ENCODE data around the gene SGO2. TPM values are rescaled to one million over a fixed set of nuclear protein-coding genes. Genes with fewer than 3 reads are reported as not detected.

Gene SGO2
- total RNA-seq, 6 experiments from 2014 or later = 10.6 to 22.3 (median 20.5) TPM

GRCh38 chr2:200490001-200490400 lies 36.0 kb upstream of the SGO2 start:
- DNase-seq = no peak
- Mint-ChIP-seq H3K36me3 (ENCODE audit: low read depth) (peaks cover 28% of the 10 kb centered on the region), H3K27ac (no peak overlapping the region), H3K27me3 (ENCODE audit: insufficient read depth) (no peaks in the 10 kb centered on the region; the same call in 1 of the 2 replicates), H3K4me3 (no peak overlapping the region), H3K9me3 (no peaks in the 10 kb centered on the region), H3K4me1 (ENCODE audit: low read depth) (peaks cover 14% of the 10 kb centered on the region)
- TF ChIP-seq, protein P1, sequence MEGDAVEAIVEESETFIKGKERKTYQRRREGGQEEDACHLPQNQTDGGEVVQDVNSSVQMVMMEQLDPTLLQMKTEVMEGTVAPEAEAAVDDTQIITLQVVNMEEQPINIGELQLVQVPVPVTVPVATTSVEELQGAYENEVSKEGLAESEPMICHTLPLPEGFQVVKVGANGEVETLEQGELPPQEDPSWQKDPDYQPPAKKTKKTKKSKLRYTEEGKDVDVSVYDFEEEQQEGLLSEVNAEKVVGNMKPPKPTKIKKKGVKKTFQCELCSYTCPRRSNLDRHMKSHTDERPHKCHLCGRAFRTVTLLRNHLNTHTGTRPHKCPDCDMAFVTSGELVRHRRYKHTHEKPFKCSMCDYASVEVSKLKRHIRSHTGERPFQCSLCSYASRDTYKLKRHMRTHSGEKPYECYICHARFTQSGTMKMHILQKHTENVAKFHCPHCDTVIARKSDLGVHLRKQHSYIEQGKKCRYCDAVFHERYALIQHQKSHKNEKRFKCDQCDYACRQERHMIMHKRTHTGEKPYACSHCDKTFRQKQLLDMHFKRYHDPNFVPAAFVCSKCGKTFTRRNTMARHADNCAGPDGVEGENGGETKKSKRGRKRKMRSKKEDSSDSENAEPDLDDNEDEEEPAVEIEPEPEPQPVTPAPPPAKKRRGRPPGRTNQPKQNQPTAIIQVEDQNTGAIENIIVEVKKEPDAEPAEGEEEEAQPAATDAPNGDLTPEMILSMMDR (IDR thresholded peaks at IDR 0.05) = no peak

DNA sequence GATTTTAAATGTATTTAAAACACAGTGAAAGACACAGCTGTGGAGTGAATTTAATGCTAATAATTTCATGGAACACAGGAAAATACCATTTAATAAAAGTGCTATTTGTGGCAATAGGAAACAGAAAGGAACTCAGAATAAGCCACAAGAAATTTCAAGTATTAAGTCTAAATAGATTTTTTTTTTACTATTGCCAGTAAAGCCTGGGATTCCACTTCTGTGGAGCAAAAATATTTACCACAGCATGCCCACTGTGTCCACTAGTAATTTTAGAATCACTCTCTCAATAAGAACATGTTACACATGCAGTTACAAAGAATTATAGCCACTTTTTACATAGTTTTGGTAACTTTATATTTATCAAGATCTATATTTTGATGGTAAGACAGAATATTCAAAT lies 33.4 kb upstream of the SGO2 start:
- H3K9me3 Mint-ChIP-seq = no peaks in the 10 kb centered on the region
- TF ChIP-seq, protein P1 (IDR thresholded peaks at IDR 0.05) = no peak
- no peak overlapping the region for H3K4me3 Mint-ChIP-seq
- H3K27ac Mint-ChIP-seq = no peak overlapping the region
- peaks cover 33% of the 10 kb centered on the region for H3K36me3 Mint-ChIP-seq (ENCODE audit: low read depth)
- H3K27me3 Mint-ChIP-seq (ENCODE audit: insufficient read depth) = no peaks in the 10 kb centered on the region; the same call in 1 of the 2 replicates
- H3K4me1 Mint-ChIP-seq (ENCODE audit: low read depth) = no peaks in the 10 kb centered on the region
- DNase-seq = no peak

- peaks cover 40% of the 10 kb centered on the region for H3K36me3 Mint-ChIP-seq (ENCODE audit: low read depth)
- H3K27me3 Mint-ChIP-seq (ENCODE audit: insufficient read depth) = no peaks in the 10 kb centered on the region; the same call in 1 of the 2 replicates
These were observed 32.0 kb upstream of the SGO2 start for GRCh38 chr2:200494048-200494447.

GRCh38 chr2:200496696-200497095 lies 29.3 kb upstream of the SGO2 start:
- H3K27me3 Mint-ChIP-seq (ENCODE audit: insufficient read depth) = no peaks in the 10 kb centered on the region; the same call in 1 of the 2 replicates

More at GRCh38 chr2:200494048-200494447, 32.0 kb upstream of the SGO2 start:
- no peak overlapping the region for H3K4me3 Mint-ChIP-seq
- DNase-seq = no peak
- TF ChIP-seq, protein P1 (IDR thresholded peaks at IDR 0.05) = no peak
- 0 out of 2 replicates have a peak, but pooled peaks cover 5% of the 10 kb centered on the region for H3K4me1 Mint-ChIP-seq (ENCODE audit: low read depth)
- no peak overlapping the region for H3K27ac Mint-ChIP-seq
- no peaks in the 10 kb centered on the region for H3K9me3 Mint-ChIP-seq

DNA sequence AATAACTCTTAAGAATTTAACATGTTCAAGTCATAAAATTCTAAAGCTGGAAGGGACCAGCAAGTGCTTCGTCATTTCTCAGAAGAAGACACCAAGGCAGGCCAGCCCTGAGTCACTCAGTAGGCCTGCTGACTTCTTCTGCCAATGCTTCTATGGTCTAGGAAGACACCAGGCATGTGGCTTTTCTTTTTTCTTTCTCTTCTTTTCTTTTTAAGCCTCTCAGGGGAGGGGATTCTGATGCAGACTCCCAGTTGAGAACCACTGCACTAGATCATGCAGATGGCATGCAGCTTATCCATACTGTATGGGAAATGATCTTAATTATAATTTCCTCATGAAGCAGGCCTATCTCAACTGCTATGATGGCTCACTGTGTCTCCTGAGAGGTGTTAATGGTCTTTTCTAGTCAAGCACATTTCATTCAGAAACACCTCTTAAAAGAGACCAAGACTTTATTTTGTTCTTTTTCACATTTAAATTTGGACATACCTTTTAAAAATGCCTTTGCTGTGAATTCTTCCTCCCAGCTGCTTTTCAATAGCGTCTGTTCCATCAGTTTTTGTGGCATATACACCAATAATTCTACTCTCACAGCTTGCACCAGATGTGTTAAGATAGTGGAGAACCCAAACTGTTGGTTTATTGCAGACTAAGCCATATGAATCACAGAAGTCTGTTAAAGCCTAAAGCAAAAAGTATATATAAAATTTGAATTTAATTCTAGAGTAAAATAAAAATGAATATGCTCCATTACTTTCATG lies 27.4 kb upstream of the SGO2 start:
- Mint-ChIP-seq H3K4me1 (ENCODE audit: low read depth) (0 out of 2 replicates have a peak, but pooled peaks cover 5% of the 10 kb centered on the region), H3K4me3 (no peak overlapping the region), H3K36me3 (ENCODE audit: low read depth) (peaks cover 26% of the 10 kb centered on the region), H3K27ac (no peak overlapping the region), H3K27me3 (ENCODE audit: insufficient read depth) (no peaks in the 10 kb centered on the region; the same call in 1 of the 2 replicates), H3K9me3 (no peaks in the 10 kb centered on the region)
- TF ChIP-seq, protein P1 (IDR thresholded peaks at IDR 0.05) = no peak
- DNase-seq = no peak

More at GRCh38 chr2:200496696-200497095, 29.3 kb upstream of the SGO2 start:
- Mint-ChIP-seq H3K36me3 (ENCODE audit: low read depth) (peaks cover 25% of the 10 kb centered on the region), H3K27ac (no peak overlapping the region), H3K4me3 (no peak overlapping the region), H3K4me1 (ENCODE audit: low read depth) (0 out of 2 replicates have a peak, but pooled peaks cover 5% of the 10 kb centered on the region), H3K9me3 (no peaks in the 10 kb centered on the region)
- no peak for DNase-seq
- TF ChIP-seq, protein P1 (IDR thresholded peaks at IDR 0.05) = no peak

Data from HFFc6 (cell line).